ENCODE results near the gene GPHN.
"Not testable (repeated sequence)": the region's sequence is repeated elsewhere in the genome, so short reads cannot be mapped to it uniquely, and the experiment has no call there.

GPHN gene

GRCh38 chr14:66501592-66501991 is 6.4 kb upstream of the GPHN start:
- DNase-seq (ENCODE audit: low read depth, low spot score), result no peak

GRCh38 chr14:66502836-66503235 is 5.1 kb upstream of the GPHN start:
- not testable (repeated sequence) for DNase-seq (ENCODE audit: low read depth, low spot score)

DNA sequence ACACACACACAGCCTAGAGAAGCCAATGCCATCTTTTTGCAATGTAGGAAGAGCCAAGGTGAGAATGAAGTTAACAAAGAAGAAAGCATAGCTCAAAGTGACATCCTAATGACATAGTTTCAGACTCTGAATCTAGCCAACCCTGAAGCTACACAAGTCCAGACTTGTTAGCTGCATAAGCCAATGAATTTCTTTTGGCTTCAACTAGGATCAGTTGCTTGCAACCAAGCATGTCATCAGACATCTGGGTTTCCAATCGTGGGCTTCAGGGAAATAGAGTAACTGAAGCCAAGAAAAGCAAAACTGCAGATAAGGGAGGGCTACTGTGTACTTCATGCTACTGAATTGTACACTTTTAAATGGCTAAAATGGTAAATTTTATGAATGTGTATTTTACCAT is 4.4 kb upstream of the GPHN start:
- no peak for DNase-seq (ENCODE audit: low read depth, low spot score)

GRCh38 chr14:66507181-66507721 is 696 bp upstream of the GPHN start:
- DNase-seq (ENCODE audit: low read depth, low spot score), result peak; percentile 3

DNA sequence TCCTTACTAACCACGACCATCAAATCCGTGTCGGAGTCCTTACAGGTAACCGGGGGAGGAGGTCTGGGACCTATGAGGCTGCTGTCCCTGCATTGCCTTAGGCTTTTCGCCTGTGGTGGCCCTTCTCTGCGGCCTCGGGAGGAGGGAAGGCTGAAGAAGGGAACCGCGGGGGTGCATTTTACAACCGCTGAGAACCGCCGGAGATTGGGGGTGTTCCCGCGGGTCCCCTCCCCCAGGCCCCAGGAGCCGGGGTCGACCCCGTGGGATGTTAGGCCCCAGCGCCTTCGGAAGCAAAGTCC is 549 bp downstream of the GPHN start:
- DNase-seq (ENCODE audit: low read depth, low spot score), result no peak

GRCh38 chr14:66508846-66509621 is 1.1 kb downstream of the GPHN start:
- peak; percentile 3 for DNase-seq (ENCODE audit: low read depth, low spot score)

DNA sequence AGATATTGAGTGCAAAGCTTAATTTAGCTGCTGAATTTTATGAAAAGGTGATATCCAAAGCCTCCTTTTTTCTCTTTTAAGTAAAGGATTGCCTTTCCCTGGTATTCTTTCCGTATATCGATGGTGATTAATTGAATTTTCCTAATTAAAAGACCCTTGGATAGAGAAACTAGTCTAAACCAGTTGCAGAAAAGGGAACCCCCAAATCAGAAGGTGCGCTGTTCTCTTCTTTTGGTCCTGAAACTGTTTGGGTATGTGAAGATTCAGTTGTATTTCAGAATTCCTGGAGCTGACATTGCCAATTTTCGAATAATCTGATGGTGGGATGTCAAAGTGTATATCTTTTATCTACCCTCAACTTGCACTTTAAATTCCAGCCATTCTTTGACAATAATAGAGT is 1.9 kb downstream of the GPHN start:
- DNase-seq (ENCODE audit: low read depth, low spot score), result no peak

DNA sequence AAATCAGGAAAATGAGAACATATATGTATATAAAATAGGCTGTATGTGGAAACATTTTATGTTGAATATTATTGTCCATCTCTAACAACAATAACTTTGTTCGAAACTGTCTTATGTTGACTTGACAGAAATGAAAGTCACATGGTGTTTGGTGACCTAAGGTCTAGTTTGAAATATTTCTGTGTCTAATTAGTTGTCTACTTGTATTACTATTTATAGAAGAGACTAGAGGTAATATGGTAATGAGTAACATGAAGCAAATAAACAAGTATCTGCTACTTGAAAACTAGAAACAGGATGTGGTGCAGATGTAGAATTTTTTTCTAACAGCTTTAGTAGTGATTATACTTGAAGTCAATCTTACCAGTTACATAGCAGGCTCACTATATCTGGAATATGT is 3.9 kb downstream of the GPHN start:
- DNase-seq (ENCODE audit: low read depth, low spot score), result no peak

GRCh38 chr14:66514213-66514612 is 6.3 kb downstream of the GPHN start:
- DNase-seq (ENCODE audit: low read depth, low spot score), result no peak

- no peak for DNase-seq (ENCODE audit: low read depth, low spot score)
Measured at GRCh38 chr14:66530526-66530925, 22.6 kb downstream of the GPHN start.

DNA sequence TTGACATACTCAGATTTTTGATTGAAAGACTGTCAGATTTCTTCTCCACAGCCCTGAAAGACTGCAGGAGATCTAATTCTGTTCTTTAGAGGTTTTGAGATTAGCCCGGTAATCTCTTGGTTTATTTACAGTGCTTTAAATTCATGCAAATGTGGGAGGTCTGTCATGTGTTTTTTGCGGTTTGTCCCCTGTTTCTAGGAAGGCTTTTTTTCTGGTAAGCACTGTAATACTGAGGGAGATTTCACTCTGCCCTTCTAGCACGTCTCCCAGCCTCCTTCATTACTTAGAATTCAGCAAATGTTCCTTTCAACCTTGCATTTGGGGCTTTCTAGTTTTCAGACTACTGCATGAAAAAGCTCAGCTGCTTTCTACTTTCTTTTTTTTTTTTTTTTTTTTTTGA is 31.1 kb downstream of the GPHN start:
- no peak for DNase-seq (ENCODE audit: low read depth, low spot score)

DNA sequence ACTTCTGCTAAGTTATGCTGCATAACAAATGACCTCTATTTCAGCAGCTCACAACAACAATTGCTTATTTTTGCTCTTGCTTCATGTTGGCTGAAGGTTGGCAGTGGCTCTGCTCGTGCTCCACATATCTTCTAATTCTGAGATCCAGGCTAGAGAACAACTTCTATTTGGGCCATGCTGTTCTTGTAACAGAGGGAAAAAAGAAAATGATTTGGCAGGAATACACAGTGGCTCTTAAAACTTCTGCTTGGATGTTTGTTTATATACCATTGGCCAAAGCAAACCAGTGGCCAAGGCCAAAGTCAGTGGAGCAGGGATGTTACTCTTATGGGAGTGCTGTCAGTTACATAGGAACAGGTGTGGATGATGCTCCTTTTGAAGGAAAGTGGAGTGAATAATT is 32.1 kb downstream of the GPHN start:
- DNase-seq (ENCODE audit: low read depth, low spot score), result no peak

DNA sequence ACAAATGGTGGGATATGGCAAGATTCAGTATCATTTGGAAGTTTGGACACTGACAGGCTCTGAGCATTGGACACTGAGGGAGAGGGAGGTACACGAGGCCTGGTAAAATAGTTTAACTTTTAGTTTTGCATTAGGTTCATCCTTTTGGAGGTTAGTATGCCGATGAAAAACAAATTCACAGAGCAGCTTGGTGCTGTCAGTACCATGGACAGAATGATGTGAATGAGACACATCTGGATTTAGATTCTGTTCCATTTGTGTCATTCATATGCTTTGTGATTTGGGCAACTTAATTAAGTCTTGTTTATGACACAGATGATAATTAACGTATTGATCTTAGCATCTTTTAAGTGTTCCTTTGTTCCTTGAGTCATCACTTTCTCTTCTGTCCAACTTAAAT is 33.7 kb downstream of the GPHN start:
- no peak for DNase-seq (ENCODE audit: low read depth, low spot score)

DNA sequence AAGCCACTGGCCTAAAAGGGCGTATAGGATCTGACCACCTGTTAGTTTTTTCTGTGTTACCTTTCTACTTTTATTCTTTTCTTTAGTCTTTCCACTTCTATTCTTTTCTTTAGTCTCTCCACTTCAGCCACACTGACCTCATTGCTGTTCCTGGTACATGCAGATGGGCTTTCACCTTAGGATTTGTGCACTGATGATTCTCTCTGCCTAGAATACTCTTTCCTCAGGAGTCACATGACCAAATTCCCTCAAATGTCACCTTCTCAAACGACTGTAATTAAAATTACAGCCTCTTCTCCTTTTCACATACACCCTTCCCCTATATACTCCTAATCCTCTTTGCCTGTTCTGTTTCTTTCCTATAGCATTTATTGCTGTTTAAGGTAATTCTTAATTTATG is 36.0 kb downstream of the GPHN start:
- no peak for DNase-seq (ENCODE audit: low read depth, low spot score)

DNA sequence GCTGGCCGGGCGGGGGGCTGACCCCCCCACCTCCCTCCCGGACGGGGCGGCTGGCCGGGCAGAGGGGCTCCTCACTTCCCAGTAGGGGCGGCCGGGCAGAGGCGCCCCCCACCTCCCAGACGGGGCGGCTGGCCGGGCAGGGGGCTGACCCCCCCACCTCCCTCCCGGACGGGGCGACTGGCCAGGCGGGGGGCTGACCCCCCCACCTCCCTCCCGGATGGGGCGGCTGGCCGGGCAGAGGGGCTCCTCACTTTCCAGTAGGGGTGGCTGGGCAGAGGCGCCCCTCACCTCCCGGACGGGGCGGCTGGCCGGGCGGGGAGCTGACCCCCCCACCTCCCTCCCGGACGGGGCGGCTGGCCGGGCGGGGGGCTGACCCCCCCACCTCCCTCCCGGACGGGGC is 37.2 kb downstream of the GPHN start:
- DNase-seq (ENCODE audit: low read depth, low spot score), result not testable (repeated sequence)

DNA sequence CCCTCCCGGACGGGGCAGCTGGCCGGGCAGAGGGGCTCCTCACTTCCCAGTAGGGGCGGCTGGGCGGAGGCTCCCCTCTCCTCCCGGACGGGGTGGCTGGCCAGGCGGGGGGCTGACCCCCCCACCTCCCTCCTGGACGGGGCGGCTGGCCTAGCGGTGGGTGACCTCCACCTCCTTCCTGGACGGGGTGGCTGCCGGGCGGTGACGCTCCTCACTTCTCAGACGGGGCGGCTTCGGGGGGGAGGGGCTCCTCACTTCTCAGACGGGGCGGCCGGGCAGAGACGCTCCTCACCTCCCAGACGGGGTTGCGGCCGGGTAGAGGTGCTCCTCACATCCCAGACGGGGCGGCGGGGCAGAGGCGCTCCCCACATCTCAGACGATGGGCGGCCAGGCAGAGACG is 37.8 kb downstream of the GPHN start:
- DNase-seq (ENCODE audit: low read depth, low spot score), result not testable (repeated sequence)

- DNase-seq (ENCODE audit: low read depth, low spot score), result no peak
Measured at GRCh38 chr14:66563731-66564130, 55.8 kb downstream of the GPHN start.

GRCh38 chr14:66568220-66568619 is 60.3 kb downstream of the GPHN start:
- no peak for DNase-seq (ENCODE audit: low read depth, low spot score)

GRCh38 chr14:66572826-66573225 is 64.9 kb downstream of the GPHN start:
- no peak for DNase-seq (ENCODE audit: low read depth, low spot score)

DNA sequence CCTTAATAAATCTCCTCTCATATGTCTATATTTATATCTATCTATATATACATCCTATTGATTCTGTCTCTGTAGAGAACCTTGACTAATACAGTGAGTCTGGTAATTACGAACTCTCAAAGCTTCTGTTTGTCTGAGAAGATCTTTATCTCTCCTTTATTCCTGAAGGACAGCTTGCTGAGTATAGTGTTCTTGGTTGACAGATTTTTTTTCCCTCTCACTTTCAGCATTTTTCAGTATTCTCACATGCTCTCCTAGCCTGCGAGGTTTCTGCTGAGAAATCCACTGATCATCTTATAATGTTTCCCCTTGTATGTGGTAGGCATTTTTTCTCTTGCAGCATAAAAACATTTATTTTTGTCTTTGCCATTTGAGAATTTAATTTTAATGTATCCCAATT is 67.1 kb downstream of the GPHN start:
- DNase-seq (ENCODE audit: low read depth, low spot score), result no peak

GRCh38 chr14:66575939-66576338 is 68.0 kb downstream of the GPHN start:
- DNase-seq (ENCODE audit: low read depth, low spot score), result no peak

DNA sequence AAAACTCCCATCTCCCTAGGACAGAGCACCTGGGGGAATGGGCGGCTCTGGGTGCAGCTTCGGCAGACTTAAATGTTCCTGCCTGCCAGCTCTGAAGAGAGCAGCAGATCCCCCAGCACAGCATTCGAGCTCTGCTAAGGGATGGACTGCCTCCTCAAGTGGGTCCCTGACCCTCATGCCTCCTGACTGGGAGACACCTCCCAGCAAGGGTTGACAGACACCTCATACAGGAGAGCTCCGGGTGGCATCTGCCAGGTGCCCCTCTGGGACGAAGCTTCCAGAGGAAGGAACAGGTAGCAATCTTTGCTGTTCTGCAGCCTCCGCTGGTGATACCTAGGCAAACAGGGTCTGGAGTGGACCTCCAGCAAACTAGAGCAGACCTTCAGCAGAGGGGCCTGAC is 79.8 kb downstream of the GPHN start:
- DNase-seq (ENCODE audit: low read depth, low spot score), result not testable (repeated sequence)

DNA sequence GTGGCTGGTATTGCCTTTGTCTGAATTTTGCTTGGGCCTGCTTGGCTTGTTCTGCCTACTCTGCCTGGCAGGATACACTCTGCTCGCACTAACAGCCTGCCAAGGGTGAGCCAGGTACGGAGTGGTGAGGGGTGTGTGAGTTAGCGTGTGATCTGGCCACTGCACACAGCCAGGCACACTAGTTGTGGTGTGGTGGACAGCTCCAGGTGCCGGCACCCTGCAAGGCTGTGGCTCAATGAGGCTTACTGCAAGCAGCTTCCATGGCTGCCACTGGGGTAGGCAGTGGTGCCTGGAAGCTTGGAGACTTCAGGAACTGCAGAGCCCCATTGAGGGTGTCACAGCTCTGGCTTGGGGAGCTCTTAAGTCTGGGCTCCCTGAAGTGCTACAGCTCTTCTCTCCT is 87.4 kb downstream of the GPHN start:
- no peak for DNase-seq (ENCODE audit: low read depth, low spot score)

Measured in brain pericyte (primary cell).